ENCODE data around the gene CENPU. TPM values are rescaled to one million over a fixed set of nuclear protein-coding genes. Genes with fewer than 3 reads are reported as not detected.

CENPU gene
- polyA plus RNA-seq, 1 donor from 2014 or later, result 13.0 TPM

GRCh38 chr4:184668096-184668495, 65.8 kb downstream of the CENPU start:
- no peaks in the 10 kb centered on the region for H3F3A ChIP-seq (ENCODE audit: insufficient read depth, low read length, poor library complexity, severe bottlenecking)
- no peak overlapping the region for H3K27ac ChIP-seq (ENCODE audit: low read length)
- no peak overlapping the region for H2AFZ ChIP-seq (ENCODE audit: low read depth, low read length)
- H4K20me1 ChIP-seq (ENCODE audit: insufficient read depth), result no peaks in the 10 kb centered on the region
- H3K9ac ChIP-seq (ENCODE audit: low read length), result no peak overlapping the region
- H3K4me2 ChIP-seq (ENCODE audit: low read length), result no peak overlapping the region
- no peak for TF ChIP-seq TAF1 (IDR thresholded peaks at IDR 0.05; ENCODE audit: low read depth)
- no peak for TF ChIP-seq SMC3 (conservative IDR thresholded peaks at IDR 0.05; ENCODE audit: poor library complexity)
- no peak for TF ChIP-seq CTCF (IDR thresholded peaks at IDR 0.05; ENCODE audit: poor library complexity, severe bottlenecking)
- TF ChIP-seq POLR2AphosphoS5 (IDR thresholded peaks at IDR 0.05), result no peak
- no peak for TF ChIP-seq MXI1 (conservative IDR thresholded peaks at IDR 0.05; ENCODE audit: poor library complexity, severe bottlenecking)
- TF ChIP-seq REST (IDR thresholded peaks at IDR 0.05; ENCODE audit: borderline replicate concordance), result no peak
- TF ChIP-seq EP300 (conservative IDR thresholded peaks at IDR 0.05; ENCODE audit: poor library complexity, severe bottlenecking), result no peak
- TF ChIP-seq RAD21 (conservative IDR thresholded peaks at IDR 0.05), result no peak
- no peak for TF ChIP-seq EZH2 (IDR thresholded peaks at IDR 0.05; ENCODE audit: borderline replicate concordance, insufficient read depth, low read length, poor library complexity, severe bottlenecking)
- no peaks in the 10 kb centered on the region for H3K36me3 ChIP-seq (ENCODE audit: insufficient read depth, low read length)
- H3K27me3 ChIP-seq (ENCODE audit: insufficient read depth, low read depth, low read length), result no peaks in the 10 kb centered on the region
- H3K4me3 ChIP-seq (ENCODE audit: low read length), result no peak overlapping the region
- no peaks in the 10 kb centered on the region for H3K9me3 ChIP-seq (ENCODE audit: low read length)
- H3K9me2 ChIP-seq (ENCODE audit: insufficient read depth, low read length), result no peaks in the 10 kb centered on the region
- no peaks in the 10 kb centered on the region for H3K79me2 ChIP-seq (replicated peaks; ENCODE audit: insufficient read depth, low read length)

GRCh38 chr4:184666670-184667069, 67.2 kb downstream of the CENPU start:
- no peak for TF ChIP-seq MXI1 (conservative IDR thresholded peaks at IDR 0.05; ENCODE audit: poor library complexity, severe bottlenecking)
- TF ChIP-seq SMC3 (conservative IDR thresholded peaks at IDR 0.05; ENCODE audit: poor library complexity), result no peak
- TF ChIP-seq EZH2 (IDR thresholded peaks at IDR 0.05; ENCODE audit: borderline replicate concordance, insufficient read depth, low read length, poor library complexity, severe bottlenecking), result no peak
- TF ChIP-seq EP300 (conservative IDR thresholded peaks at IDR 0.05; ENCODE audit: poor library complexity, severe bottlenecking), result no peak
- no peak for TF ChIP-seq CTCF (IDR thresholded peaks at IDR 0.05; ENCODE audit: poor library complexity, severe bottlenecking)
- TF ChIP-seq RAD21 (conservative IDR thresholded peaks at IDR 0.05), result no peak
- TF ChIP-seq REST (IDR thresholded peaks at IDR 0.05; ENCODE audit: borderline replicate concordance), result no peak
- no peak for TF ChIP-seq TAF1 (IDR thresholded peaks at IDR 0.05; ENCODE audit: low read depth)
- no peak for TF ChIP-seq POLR2AphosphoS5 (IDR thresholded peaks at IDR 0.05)
- Histone ChIP-seq H4K20me1 (ENCODE audit: insufficient read depth) (no peaks in the 10 kb centered on the region), H3K4me3 (ENCODE audit: low read length) (no peak overlapping the region), H3K79me2 (replicated peaks; ENCODE audit: insufficient read depth, low read length) (no peaks in the 10 kb centered on the region), H3K4me2 (ENCODE audit: low read length) (no peak overlapping the region), H2AFZ (ENCODE audit: low read depth, low read length) (no peak overlapping the region), H3K9me3 (ENCODE audit: low read length) (no peaks in the 10 kb centered on the region), H3K9ac (ENCODE audit: low read length) (no peak overlapping the region), H3K27me3 (ENCODE audit: insufficient read depth, low read depth, low read length) (no peaks in the 10 kb centered on the region), H3K27ac (ENCODE audit: low read length) (no peak overlapping the region), H3K36me3 (ENCODE audit: insufficient read depth, low read length) (no peaks in the 10 kb centered on the region), H3K9me2 (ENCODE audit: insufficient read depth, low read length) (no peaks in the 10 kb centered on the region), H3F3A (ENCODE audit: insufficient read depth, low read length, poor library complexity, severe bottlenecking) (no peaks in the 10 kb centered on the region)
